ENCODE measurements around the gene UNC5C.

The UNC5C gene

DNA sequence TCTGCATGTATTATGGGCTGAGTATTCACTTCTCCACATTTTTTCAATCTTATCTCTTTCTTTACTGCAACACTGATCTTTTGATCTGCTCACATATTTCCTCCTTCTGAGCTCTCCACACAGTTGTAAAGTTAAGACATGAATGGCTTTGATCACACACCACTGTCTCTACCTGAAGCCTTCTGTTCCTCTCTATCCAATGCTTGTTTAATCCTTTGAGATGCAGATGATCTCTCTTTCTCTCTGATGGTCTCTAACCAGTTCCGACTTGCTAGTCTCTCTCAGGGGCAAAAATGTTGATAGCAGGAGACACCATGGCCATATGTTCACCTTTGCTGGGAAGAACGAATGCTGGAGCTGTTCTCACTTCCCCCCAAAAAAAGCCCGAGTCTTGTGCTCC, 162.4 kb downstream of the UNC5C start:
- no peaks in the 10 kb centered on the region for H3K79me2 ChIP-seq (ENCODE audit: insufficient read depth, low read length)
- H3K4me2 ChIP-seq (ENCODE audit: low read length), result no peak overlapping the region
- H3K4me3 ChIP-seq (ENCODE audit: low read depth, low read length, poor library complexity, severe bottlenecking), result no peak overlapping the region
- H3K27ac ChIP-seq (ENCODE audit: low read depth, low read length, poor library complexity, severe bottlenecking), result no peak overlapping the region
- H3K9me3 ChIP-seq (ENCODE audit: low read length), result no peaks in the 10 kb centered on the region
- H3K36me3 ChIP-seq (ENCODE audit: insufficient read depth, low read length), result no peaks in the 10 kb centered on the region
- H3K4me1 ChIP-seq (ENCODE audit: insufficient read depth, low read length, severe bottlenecking), result no peaks in the 10 kb centered on the region
- no peaks in the 10 kb centered on the region for H3K9me2 ChIP-seq (ENCODE audit: low read depth, low read length)
- H4K20me1 ChIP-seq (ENCODE audit: insufficient read depth, low read length), result no peaks in the 10 kb centered on the region
- no peaks in the 10 kb centered on the region for H3K27me3 ChIP-seq (ENCODE audit: insufficient read depth, low read length)
- no peak for TF ChIP-seq EZH2 (IDR thresholded peaks at IDR 0.05; ENCODE audit: borderline replicate concordance, low read length)
- TF ChIP-seq, protein P1, sequence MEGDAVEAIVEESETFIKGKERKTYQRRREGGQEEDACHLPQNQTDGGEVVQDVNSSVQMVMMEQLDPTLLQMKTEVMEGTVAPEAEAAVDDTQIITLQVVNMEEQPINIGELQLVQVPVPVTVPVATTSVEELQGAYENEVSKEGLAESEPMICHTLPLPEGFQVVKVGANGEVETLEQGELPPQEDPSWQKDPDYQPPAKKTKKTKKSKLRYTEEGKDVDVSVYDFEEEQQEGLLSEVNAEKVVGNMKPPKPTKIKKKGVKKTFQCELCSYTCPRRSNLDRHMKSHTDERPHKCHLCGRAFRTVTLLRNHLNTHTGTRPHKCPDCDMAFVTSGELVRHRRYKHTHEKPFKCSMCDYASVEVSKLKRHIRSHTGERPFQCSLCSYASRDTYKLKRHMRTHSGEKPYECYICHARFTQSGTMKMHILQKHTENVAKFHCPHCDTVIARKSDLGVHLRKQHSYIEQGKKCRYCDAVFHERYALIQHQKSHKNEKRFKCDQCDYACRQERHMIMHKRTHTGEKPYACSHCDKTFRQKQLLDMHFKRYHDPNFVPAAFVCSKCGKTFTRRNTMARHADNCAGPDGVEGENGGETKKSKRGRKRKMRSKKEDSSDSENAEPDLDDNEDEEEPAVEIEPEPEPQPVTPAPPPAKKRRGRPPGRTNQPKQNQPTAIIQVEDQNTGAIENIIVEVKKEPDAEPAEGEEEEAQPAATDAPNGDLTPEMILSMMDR (IDR thresholded peaks at IDR 0.05; ENCODE audit: low read length), result no peak
- no peak overlapping the region for H3K9ac ChIP-seq (ENCODE audit: low read length)
- H2AFZ ChIP-seq (ENCODE audit: low read length), result no peak overlapping the region
- H3F3A ChIP-seq (ENCODE audit: insufficient read depth, low read length), result no peaks in the 10 kb centered on the region

GRCh38 chr4:95381843-95382580, 166.8 kb downstream of the UNC5C start:
- Histone ChIP-seq H3K4me3 (ENCODE audit: low read depth, low read length, poor library complexity, severe bottlenecking) (no peak overlapping the region), H3K9ac (ENCODE audit: low read length) (no peak overlapping the region), H4K20me1 (ENCODE audit: insufficient read depth, low read length) (no peaks in the 10 kb centered on the region), H3F3A (ENCODE audit: insufficient read depth, low read length) (no peaks in the 10 kb centered on the region), H3K9me2 (ENCODE audit: low read depth, low read length) (no peaks in the 10 kb centered on the region), H3K27me3 (ENCODE audit: insufficient read depth, low read length) (no peaks in the 10 kb centered on the region), H3K4me1 (ENCODE audit: insufficient read depth, low read length, severe bottlenecking) (no peaks in the 10 kb centered on the region), H3K27ac (ENCODE audit: low read depth, low read length, poor library complexity, severe bottlenecking) (no peak overlapping the region), H3K4me2 (ENCODE audit: low read length) (no peak overlapping the region), H2AFZ (ENCODE audit: low read length) (no peak overlapping the region), H3K79me2 (ENCODE audit: insufficient read depth, low read length) (no peaks in the 10 kb centered on the region), H3K36me3 (ENCODE audit: insufficient read depth, low read length) (no peaks in the 10 kb centered on the region), H3K9me3 (ENCODE audit: low read length) (no peaks in the 10 kb centered on the region)
- TF ChIP-seq EZH2 (IDR thresholded peaks at IDR 0.05; ENCODE audit: borderline replicate concordance, low read length), result no peak
- TF ChIP-seq, protein P1 (IDR thresholded peaks at IDR 0.05; ENCODE audit: low read length), result no peak

- H2AFZ ChIP-seq (ENCODE audit: low read length), result no peak overlapping the region
- no peaks in the 10 kb centered on the region for H3F3A ChIP-seq (ENCODE audit: insufficient read depth, low read length)
- H3K4me3 ChIP-seq (ENCODE audit: low read depth, low read length, poor library complexity, severe bottlenecking), result no peak overlapping the region
- H3K4me1 ChIP-seq (ENCODE audit: insufficient read depth, low read length, severe bottlenecking), result no peaks in the 10 kb centered on the region
- no peaks in the 10 kb centered on the region for H3K9me3 ChIP-seq (ENCODE audit: low read length)
- TF ChIP-seq EZH2 (IDR thresholded peaks at IDR 0.05; ENCODE audit: borderline replicate concordance, low read length), result no peak
- TF ChIP-seq, protein P1 (IDR thresholded peaks at IDR 0.05; ENCODE audit: low read length), result no peak
- no peaks in the 10 kb centered on the region for H3K79me2 ChIP-seq (ENCODE audit: insufficient read depth, low read length)
- H4K20me1 ChIP-seq (ENCODE audit: insufficient read depth, low read length), result no peaks in the 10 kb centered on the region
- no peaks in the 10 kb centered on the region for H3K9me2 ChIP-seq (ENCODE audit: low read depth, low read length)
- no peak overlapping the region for H3K27ac ChIP-seq (ENCODE audit: low read depth, low read length, poor library complexity, severe bottlenecking)
- no peak overlapping the region for H3K9ac ChIP-seq (ENCODE audit: low read length)
- no peaks in the 10 kb centered on the region for H3K27me3 ChIP-seq (ENCODE audit: insufficient read depth, low read length)
- no peak overlapping the region for H3K4me2 ChIP-seq (ENCODE audit: low read length)
- H3K36me3 ChIP-seq (ENCODE audit: insufficient read depth, low read length), result no peaks in the 10 kb centered on the region
Observed at GRCh38 chr4:95379633-95380032, 169.1 kb downstream of the UNC5C start.
